ENCODE data around the gene HYAL1.

- TF ChIP-seq, protein P1, sequence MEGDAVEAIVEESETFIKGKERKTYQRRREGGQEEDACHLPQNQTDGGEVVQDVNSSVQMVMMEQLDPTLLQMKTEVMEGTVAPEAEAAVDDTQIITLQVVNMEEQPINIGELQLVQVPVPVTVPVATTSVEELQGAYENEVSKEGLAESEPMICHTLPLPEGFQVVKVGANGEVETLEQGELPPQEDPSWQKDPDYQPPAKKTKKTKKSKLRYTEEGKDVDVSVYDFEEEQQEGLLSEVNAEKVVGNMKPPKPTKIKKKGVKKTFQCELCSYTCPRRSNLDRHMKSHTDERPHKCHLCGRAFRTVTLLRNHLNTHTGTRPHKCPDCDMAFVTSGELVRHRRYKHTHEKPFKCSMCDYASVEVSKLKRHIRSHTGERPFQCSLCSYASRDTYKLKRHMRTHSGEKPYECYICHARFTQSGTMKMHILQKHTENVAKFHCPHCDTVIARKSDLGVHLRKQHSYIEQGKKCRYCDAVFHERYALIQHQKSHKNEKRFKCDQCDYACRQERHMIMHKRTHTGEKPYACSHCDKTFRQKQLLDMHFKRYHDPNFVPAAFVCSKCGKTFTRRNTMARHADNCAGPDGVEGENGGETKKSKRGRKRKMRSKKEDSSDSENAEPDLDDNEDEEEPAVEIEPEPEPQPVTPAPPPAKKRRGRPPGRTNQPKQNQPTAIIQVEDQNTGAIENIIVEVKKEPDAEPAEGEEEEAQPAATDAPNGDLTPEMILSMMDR (IDR thresholded peaks at IDR 0.05) = no peak
- TF ChIP-seq POLR2A (IDR thresholded peaks at IDR 0.05) (no peak), POLR2AphosphoS5 (IDR thresholded peaks at IDR 0.05) (peak in 1 of 4 donors; percentile 44)
Measured at GRCh38 chr3:50264964-50265485, 38.3 kb downstream of the HYAL1 start.
